RWPE1 (cell line): ENCODE data around the gene EML4.

Experiments
- CTCF ChIA-PET: fragments of 350-600 bp; sonication (Branson Sonifier 250); formaldehyde crosslinking; extraction: SDS; loops from one replicate; lab custom pipeline; 2021; lab: Yijun Ruan, JAX
- POLR2A ChIA-PET: fragments of 400-600 bp; formaldehyde crosslinking; extraction: SDS; loops from one replicate; lab custom pipeline; 2020; ENCODE audit warnings: antibody characterized with exemption; ENCODE audit not compliant: low non-redundant PET; lab: Yijun Ruan, JAX
- DNase-seq: peaks from one replicate; pipeline ENCODE4 v3.0.0; 2012; ENCODE audit warnings: low spot score
- H3K27ac ChIP-seq: fragments of 450-650 bp; 2 replicates; pipeline ENCODE4 v1.5.1; 2017
- TF ChIP-seq, protein P1 (sequence below): fragments of 450-650 bp; conservative IDR thresholded peaks from 2 replicates; pipeline ENCODE4 v1.5.1; 2017; ENCODE audit warnings: low read depth, mild to moderate bottlenecking

Gene EML4

DNA sequence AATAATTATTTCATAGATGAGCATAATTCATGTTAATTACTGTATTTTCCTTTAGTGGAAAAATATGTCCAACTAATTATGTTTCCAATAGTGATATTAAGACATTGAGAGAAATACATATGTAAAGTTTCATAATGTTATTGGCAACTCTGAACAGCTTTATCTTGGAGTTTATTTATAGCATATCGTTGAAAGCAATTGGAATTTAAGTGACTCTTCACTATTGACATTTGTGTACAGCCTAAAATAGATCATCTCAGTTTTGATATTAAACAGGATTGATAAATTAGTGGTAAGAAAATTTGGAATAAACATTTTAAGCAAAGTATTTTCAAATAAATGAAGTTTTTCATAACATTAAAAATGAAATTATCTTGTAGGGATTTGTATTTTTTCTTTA, 79.7 kb downstream of the EML4 start:
- ChIA-PET POLR2A (no interaction called here), CTCF (no interaction called here)
- DNase-seq = no peak
- TF ChIP-seq, protein P1, sequence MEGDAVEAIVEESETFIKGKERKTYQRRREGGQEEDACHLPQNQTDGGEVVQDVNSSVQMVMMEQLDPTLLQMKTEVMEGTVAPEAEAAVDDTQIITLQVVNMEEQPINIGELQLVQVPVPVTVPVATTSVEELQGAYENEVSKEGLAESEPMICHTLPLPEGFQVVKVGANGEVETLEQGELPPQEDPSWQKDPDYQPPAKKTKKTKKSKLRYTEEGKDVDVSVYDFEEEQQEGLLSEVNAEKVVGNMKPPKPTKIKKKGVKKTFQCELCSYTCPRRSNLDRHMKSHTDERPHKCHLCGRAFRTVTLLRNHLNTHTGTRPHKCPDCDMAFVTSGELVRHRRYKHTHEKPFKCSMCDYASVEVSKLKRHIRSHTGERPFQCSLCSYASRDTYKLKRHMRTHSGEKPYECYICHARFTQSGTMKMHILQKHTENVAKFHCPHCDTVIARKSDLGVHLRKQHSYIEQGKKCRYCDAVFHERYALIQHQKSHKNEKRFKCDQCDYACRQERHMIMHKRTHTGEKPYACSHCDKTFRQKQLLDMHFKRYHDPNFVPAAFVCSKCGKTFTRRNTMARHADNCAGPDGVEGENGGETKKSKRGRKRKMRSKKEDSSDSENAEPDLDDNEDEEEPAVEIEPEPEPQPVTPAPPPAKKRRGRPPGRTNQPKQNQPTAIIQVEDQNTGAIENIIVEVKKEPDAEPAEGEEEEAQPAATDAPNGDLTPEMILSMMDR = no peak
- H3K27ac ChIP-seq = no peak overlapping the region

DNA sequence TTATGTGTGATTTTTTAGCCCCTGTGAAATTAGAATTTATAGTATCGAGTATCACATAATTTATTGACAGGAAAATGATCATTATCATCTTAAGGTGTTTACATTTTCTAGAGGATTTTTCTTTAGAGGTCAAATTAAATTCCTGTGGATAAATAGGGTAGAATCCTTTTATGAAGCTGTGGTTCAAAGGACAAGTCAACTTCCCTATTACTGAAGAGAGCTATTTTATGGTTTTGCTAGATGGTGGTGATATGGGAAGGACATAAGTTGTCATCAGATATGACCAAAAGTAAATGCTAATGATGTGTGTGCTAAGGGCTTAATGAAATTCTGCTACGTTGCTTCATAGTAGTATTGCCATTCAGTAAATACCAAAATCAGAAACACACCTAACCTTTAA, 80.1 kb downstream of the EML4 start:
- ChIA-PET POLR2A (no interaction called here), CTCF (no interaction called here)

DNA sequence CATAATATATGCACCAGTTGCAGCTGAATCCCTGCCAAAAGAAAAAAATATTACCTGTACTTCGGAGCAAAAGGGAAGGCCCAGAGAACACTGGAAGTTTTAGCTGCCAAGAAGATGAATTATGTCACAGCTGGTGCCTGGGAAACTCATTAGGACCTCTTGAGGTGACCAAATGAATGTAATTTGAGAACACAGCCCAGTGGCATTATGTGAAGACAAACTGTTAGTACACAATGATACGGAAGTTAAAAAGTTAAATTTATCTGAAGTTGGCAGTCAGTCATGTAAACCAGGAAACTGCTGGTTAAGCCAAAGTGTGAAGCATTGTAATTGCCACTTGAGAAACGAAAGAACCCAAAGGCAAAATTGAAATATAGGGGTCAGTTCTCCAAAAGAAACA, 80.7 kb downstream of the EML4 start:
- DNase-seq = no peak
- no peak overlapping the region for H3K27ac ChIP-seq
- TF ChIP-seq, protein P1 = no peak
- ChIA-PET POLR2A (no interaction called here), CTCF (interaction anchor here (0.6 kb wide), 1 partner anchor 165 kb away, joined by 3 read pairs; no protein-coding TSS in a partner anchor)

More for the DNA sequence above, 80.1 kb downstream of the EML4 start:
- TF ChIP-seq, protein P1 = no peak
- no peak overlapping the region for H3K27ac ChIP-seq
- DNase-seq = no peak

DNA sequence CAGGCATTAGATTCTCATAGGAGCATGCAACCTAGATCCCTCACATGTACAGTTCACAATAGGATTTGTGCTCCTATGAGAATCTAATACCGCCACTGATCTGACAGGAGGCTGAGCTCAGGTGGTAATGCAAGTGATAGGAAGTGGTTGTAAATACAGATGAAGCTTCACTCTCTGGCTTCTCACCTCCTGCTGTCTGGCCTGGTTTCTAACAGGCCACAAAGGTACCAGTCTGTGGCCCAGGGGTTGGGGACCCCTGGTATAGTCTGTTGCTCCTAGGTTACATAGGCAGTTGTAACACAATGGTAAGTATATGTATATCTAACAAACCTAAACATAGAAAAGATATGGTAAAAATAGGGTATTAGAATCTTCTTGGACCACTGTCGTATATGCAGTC, 81.8 kb downstream of the EML4 start:
- DNase-seq = no peak
- TF ChIP-seq, protein P1 = no peak
- H3K27ac ChIP-seq = no peak overlapping the region
- ChIA-PET POLR2A (no interaction called here), CTCF (no interaction called here)

DNA sequence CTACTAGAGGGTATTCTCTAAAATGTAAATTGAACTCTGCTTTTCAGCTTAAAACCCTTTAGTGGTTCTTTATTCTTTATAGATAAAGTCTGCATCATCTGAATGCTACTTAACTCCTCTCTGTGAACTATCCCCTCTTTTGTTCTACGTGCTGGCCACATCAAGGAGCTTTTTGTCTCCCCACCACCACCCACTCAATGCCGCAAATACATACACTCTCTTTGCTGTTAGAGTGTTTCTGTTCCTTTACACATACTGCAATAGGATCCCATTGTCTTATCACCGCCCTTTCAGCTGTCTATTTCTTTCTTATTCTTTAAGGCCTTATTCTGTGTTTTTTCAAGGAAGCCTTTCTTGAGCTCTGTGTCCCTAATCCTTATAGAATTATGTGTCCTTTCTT, 83.3 kb downstream of the EML4 start:
- POLR2A ChIA-PET = no interaction called here
- DNase-seq = no peak
- H3K27ac ChIP-seq = no peak overlapping the region
- CTCF ChIA-PET = no interaction called here
- TF ChIP-seq, protein P1 = no peak

DNA sequence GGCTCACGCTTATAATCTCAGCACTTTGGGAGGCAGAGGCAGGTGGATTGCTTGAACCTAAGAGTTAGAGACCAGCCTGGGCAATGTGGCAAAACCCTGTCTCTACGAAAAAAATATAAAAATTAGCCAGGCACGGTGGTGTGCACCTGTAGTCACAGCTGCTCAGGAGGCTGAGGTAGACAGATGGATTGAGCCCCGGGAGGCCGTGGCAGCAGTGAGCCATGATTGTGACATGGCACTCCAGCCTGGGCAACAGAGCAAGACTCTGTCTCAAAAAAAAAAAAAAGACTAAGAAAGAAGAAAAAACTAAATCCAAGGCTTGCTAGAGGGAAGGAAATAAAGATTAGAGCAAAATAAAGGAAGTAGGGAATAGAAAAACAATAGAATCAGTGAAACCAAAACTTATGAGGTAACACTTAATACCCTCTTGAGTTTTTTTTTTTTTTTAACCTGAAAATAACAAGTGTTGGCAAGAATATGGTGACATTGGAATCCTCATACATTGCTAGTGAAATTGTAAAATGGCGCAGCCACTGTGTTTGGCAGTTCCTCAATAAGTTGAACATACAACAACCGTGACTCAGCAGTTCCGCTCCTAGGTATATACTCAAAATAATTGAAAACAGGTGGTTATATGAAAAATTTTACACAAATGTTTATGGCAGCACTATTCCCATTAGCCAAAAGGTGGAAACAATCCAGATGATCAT, 85.2 kb downstream of the EML4 start:
- no peak for DNase-seq
- H3K27ac ChIP-seq = no peak overlapping the region
- TF ChIP-seq, protein P1 = no peak
- CTCF ChIA-PET = interaction anchor here (0.6 kb wide), 1 partner anchor 271 kb away, joined by 5 read pairs; no protein-coding TSS in a partner anchor
- POLR2A ChIA-PET = no interaction called here
